ENCODE measurements around the gene EPSTI1.

- TF ChIP-seq CTCF (IDR thresholded peaks at IDR 0.05) = no peak
- no peak for TF ChIP-seq POLR2A (IDR thresholded peaks at IDR 0.05)
Measured at GRCh38 chr13:42981853-42982252, 10.2 kb downstream of the EPSTI1 start.
